ENCODE measurements around the gene PSMC3IP. TPM values are rescaled to one million over a fixed set of nuclear protein-coding genes. Genes with fewer than 3 reads are reported as not detected.
"Not testable (repeated sequence)": the region's sequence is repeated elsewhere in the genome, so short reads cannot be mapped to it uniquely, and the experiment has no call there.

PSMC3IP gene
- total RNA-seq, 4 donors from 2014 or later, result 2.3 to 4.0 (median 3.6) TPM

- TF ChIP-seq CTCF (IDR thresholded peaks at IDR 0.05) (no peak), POLR2AphosphoS5 (IDR thresholded peaks at IDR 0.05) (no peak), POLR2A (IDR thresholded peaks at IDR 0.05) (no peak), EP300 (IDR thresholded peaks at IDR 0.05) (no peak)
- H3K27me3 ChIP-seq, result no peaks in the 10 kb centered on the region
- DNase-seq (ENCODE audit: low spot score in 2 of 2), result no peak
- no peaks in the 10 kb centered on the region for H3K9me3 ChIP-seq
- no peak overlapping the region for H3K4me3 ChIP-seq
- H3K27ac ChIP-seq, result no peak overlapping the region
- peaks cover 47% of the 10 kb centered on the region for H3K36me3 ChIP-seq
- peaks cover 26% of the 10 kb centered on the region for H3K4me1 ChIP-seq
- 79% methylated on average over 8 of the region's 8 CpGs for WGBS
Measured at GRCh38 chr17:42544874-42545283, 32.6 kb downstream of the PSMC3IP start.

GRCh38 chr17:42543190-42544079 is 34.1 kb downstream of the PSMC3IP start:
- 92% methylated on average over 17 of the region's 39 CpGs for WGBS
- H3K4me3 ChIP-seq, result no peak overlapping the region
- no peak overlapping the region for H3K27ac ChIP-seq
- TF ChIP-seq EP300 (IDR thresholded peaks at IDR 0.05) (no peak), POLR2AphosphoS5 (IDR thresholded peaks at IDR 0.05) (no peak), POLR2A (IDR thresholded peaks at IDR 0.05) (no peak), CTCF (IDR thresholded peaks at IDR 0.05) (no peak)
- DNase-seq (ENCODE audit: low spot score in 2 of 2), result no peak
- peaks cover 60% of the 10 kb centered on the region for H3K36me3 ChIP-seq
- H3K4me1 ChIP-seq, result peaks cover 20% of the 10 kb centered on the region
- H3K27me3 ChIP-seq, result no peaks in the 10 kb centered on the region
- H3K9me3 ChIP-seq, result no peaks in the 10 kb centered on the region

- no peak overlapping the region for H3K4me3 ChIP-seq
- no peak for DNase-seq (ENCODE audit: low spot score in 2 of 2)
- WGBS, result 72% methylated on average over 17 of the region's 17 CpGs
- no peaks in the 10 kb centered on the region for H3K9me3 ChIP-seq
- no peak overlapping the region for H3K27ac ChIP-seq
- H3K36me3 ChIP-seq, result peaks cover 60% of the 10 kb centered on the region
- no peaks in the 10 kb centered on the region for H3K27me3 ChIP-seq
- peaks cover 11% of the 10 kb centered on the region for H3K4me1 ChIP-seq
- no peak for TF ChIP-seq CTCF (IDR thresholded peaks at IDR 0.05)
- TF ChIP-seq POLR2AphosphoS5 (IDR thresholded peaks at IDR 0.05), result no peak
- no peak for TF ChIP-seq EP300 (IDR thresholded peaks at IDR 0.05)
- TF ChIP-seq POLR2A (IDR thresholded peaks at IDR 0.05), result no peak
Measured at GRCh38 chr17:42541041-42541833, 36.3 kb downstream of the PSMC3IP start.

- Histone ChIP-seq H3K4me1 (peaks cover 15% of the 10 kb centered on the region), H3K36me3 (peaks cover 60% of the 10 kb centered on the region)
- DNase-seq (ENCODE audit: low spot score in 2 of 2); H3K4me3 ChIP-seq; H3K27me3 ChIP-seq; H3K9me3 ChIP-seq; H3K27ac ChIP-seq: not testable (repeated sequence)
- 87% methylated on average over 4 of the region's 4 CpGs for WGBS
Measured at GRCh38 chr17:42540558-42540957, 37.0 kb downstream of the PSMC3IP start.

GRCh38 chr17:42538482-42538881 is 39.0 kb downstream of the PSMC3IP start:
- Histone ChIP-seq H3K4me3 (no peak overlapping the region), H3K4me1 (peaks cover 23% of the 10 kb centered on the region), H3K27me3 (no peaks in the 10 kb centered on the region), H3K27ac (no peak overlapping the region), H3K36me3 (peaks cover 48% of the 10 kb centered on the region), H3K9me3 (no peaks in the 10 kb centered on the region)
- WGBS, result 93% methylated on average over 12 of the region's 14 CpGs
- TF ChIP-seq EP300 (IDR thresholded peaks at IDR 0.05), result no peak
- no peak for DNase-seq (ENCODE audit: low spot score in 2 of 2)

- no peaks in the 10 kb centered on the region for H3K9me3 ChIP-seq
- 96% methylated on average over 5 of the region's 5 CpGs for WGBS
- no peak for TF ChIP-seq CTCF (IDR thresholded peaks at IDR 0.05)
- TF ChIP-seq POLR2A (IDR thresholded peaks at IDR 0.05), result no peak
- TF ChIP-seq POLR2AphosphoS5 (IDR thresholded peaks at IDR 0.05), result no peak
- no peak for TF ChIP-seq EP300 (IDR thresholded peaks at IDR 0.05)
- peaks cover 23% of the 10 kb centered on the region for H3K4me1 ChIP-seq
- no peak overlapping the region for H3K27ac ChIP-seq
- no peak for DNase-seq (ENCODE audit: low spot score in 2 of 2)
- peaks cover 43% of the 10 kb centered on the region for H3K36me3 ChIP-seq
- no peak overlapping the region for H3K4me3 ChIP-seq
- H3K27me3 ChIP-seq, result no peaks in the 10 kb centered on the region
Measured at GRCh38 chr17:42537826-42538451, 39.6 kb downstream of the PSMC3IP start.

All from suprapubic skin (tissue), 4 donors.